Erythroblast (primary cell): ENCODE results near the gene CNKSR1.
A peak's percentile ranks its signal among the peaks of the same experiment; 100 is the strongest.

Experiments used
- DNase-seq, 2 experiments: peaks; one replicate each; lab custom pipeline; 2025; lab: John Stamatoyannopoulos, UW
- GATA1 ChIP-seq: IDR thresholded peaks from 2 replicates; pipeline ENCODE4 v1.6.1; 2011; ENCODE audit warnings: low read depth, mild to moderate bottlenecking, control low read depth, low read length, moderate library complexity
- POLR2A ChIP-seq: IDR thresholded peaks from 2 replicates; pipeline ENCODE4 v1.6.1; 2011; ENCODE audit warnings: mild to moderate bottlenecking, low read length

The CNKSR1 gene

GRCh38 chr1:26177182-26177684 is at the start of gene CNKSR1:
CNKSR1 (plus strand) TSS chr1:26177491; CDS start chr1:26177548, 57 bp downstream.
- TF ChIP-seq GATA1, result no peak
- TF ChIP-seq POLR2A, result no peak
- no peak for DNase-seq

GRCh38 chr1:26129778-26130177 is 47.5 kb upstream of the CNKSR1 start:
- TF ChIP-seq POLR2A (no peak), GATA1 (no peak)
- DNase-seq, result no peak

GRCh38 chr1:26130695-26131094 is 46.6 kb upstream of the CNKSR1 start:
- TF ChIP-seq POLR2A, result no peak
- DNase-seq, result no peak

- DNase-seq, result peak in 1 of 2 experiments; percentile 36
- TF ChIP-seq POLR2A (no peak), GATA1 (no peak)
Measured at GRCh38 chr1:26132128-26132833, 45.0 kb upstream of the CNKSR1 start.

- TF ChIP-seq GATA1, result no peak
- no peak for DNase-seq
Measured at GRCh38 chr1:26132834-26133167, 44.5 kb upstream of the CNKSR1 start.

- DNase-seq, result no peak
- TF ChIP-seq POLR2A (no peak), GATA1 (no peak)
Measured at GRCh38 chr1:26134466-26134865, 42.8 kb upstream of the CNKSR1 start.

- no peak for DNase-seq
- no peak for TF ChIP-seq GATA1
Measured at GRCh38 chr1:26138974-26139558, 38.2 kb upstream of the CNKSR1 start.

GRCh38 chr1:26142159-26142558 is 35.1 kb upstream of the CNKSR1 start:
- DNase-seq, result peak in 1 of 2 experiments; percentile 59
- TF ChIP-seq POLR2A, result no peak
- no peak for TF ChIP-seq GATA1

- peak in 1 of 2 experiments; percentile 92 for DNase-seq
- TF ChIP-seq GATA1, result no peak
Measured at GRCh38 chr1:26145041-26145959, 32.0 kb upstream of the CNKSR1 start.

- no peak for TF ChIP-seq POLR2A
- no peak for TF ChIP-seq GATA1
- no peak for DNase-seq
Measured at GRCh38 chr1:26145960-26146294, 31.4 kb upstream of the CNKSR1 start.

- no peak for DNase-seq
- TF ChIP-seq GATA1 (no peak), POLR2A (no peak)
Measured at GRCh38 chr1:26148887-26149286, 28.4 kb upstream of the CNKSR1 start.

- TF ChIP-seq POLR2A (no peak), GATA1 (no peak)
- no peak for DNase-seq
Measured at GRCh38 chr1:26153966-26154532, 23.2 kb upstream of the CNKSR1 start.

- DNase-seq, result no peak
- no peak for TF ChIP-seq POLR2A
- no peak for TF ChIP-seq GATA1
Measured at GRCh38 chr1:26154750-26155149, 22.5 kb upstream of the CNKSR1 start.

GRCh38 chr1:26155370-26156284 is 21.7 kb upstream of the CNKSR1 start:
- TF ChIP-seq POLR2A (no peak), GATA1 (no peak)
- no peak for DNase-seq
